Activated CD8-positive, alpha-beta memory T cell treated with anti-CD3 and anti-CD28 coated beads for 4 hours (primary cell): ENCODE results near the gene SEC16A.

Experiments
- DNase-seq, 2 donors: peaks; one replicate each; pipeline ENCODE4 v3.0.0-alpha.2; 2020; ENCODE audit warnings: low read depth in 2 of 2

The SEC16A gene

GRCh38 chr9:136486823-136487620, 4.2 kb upstream of the SEC16A start:
- no peak for DNase-seq

DNA sequence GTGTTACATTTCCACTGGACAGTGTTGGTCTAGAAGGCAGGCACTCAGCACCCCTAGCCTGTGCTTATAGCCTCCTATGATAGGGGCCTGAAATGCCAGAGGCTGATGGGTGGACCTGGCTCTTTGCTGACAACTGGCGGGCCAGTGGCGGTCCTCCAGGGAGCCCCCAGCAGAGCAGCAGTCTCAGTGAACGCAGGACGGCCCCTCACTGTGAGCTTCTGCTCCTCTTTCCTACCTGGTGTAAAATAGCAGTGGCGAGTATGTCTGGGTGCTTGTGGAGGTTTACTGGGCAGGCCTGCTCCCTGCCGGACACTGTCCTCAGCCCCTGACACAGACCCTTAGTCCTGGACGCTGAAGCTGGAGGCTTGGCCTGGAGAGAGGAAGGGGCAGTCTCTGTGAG, 3.3 kb upstream of the SEC16A start:
- no peak for DNase-seq

DNA sequence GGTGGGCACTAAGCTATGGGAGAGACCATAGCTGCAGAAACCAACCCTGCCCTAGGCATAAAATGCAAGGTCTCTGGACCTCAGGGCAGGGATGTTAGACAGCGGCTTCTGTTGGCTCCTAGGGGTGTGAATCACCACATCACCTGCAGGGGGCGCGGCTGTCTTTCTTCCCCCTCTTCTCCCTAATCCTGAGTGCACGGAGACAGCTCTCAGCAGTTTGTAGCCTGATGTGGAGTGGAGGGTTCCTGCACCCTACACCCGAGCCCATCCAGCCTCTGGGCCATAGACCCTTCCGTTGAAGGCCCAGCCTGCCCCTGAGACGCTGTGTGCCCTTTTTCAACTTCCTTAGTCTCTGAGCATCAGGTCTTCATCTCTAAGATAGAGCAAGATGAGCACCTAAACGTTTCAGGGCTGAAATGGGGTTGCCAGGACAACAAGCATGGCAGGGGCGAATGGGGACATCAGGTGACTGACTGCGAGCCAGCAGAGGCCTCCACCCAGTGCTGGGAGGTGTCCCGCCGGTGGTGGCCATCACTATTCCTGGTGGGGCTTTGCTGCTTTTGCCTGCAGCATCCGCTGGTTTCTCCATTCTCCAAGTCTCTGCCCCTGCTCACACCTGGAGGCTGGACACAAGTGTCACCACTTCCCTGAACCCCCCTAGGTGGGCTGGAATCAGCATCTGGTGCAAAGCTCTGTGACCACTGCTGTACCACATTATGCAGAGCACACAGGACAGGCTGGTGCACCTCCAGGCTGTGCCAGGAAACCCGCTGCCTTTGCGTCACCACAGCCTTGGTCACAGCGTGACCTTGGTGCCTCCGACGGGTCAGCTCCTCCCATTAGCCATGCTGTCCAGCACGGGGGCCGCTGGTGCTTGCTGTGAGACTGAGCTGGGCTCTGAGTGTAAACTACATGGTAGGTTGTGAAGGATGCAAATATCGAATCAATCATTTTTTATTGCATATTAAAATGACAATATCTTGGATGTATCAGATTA, 2.5 kb upstream of the SEC16A start:
- peak; percentile 64 to 65 for DNase-seq

- DNase-seq = no peak
Observed at GRCh38 chr9:136484153-136485048, 1.6 kb upstream of the SEC16A start.

GRCh38 chr9:136483589-136484152, 831 bp upstream of the SEC16A start:
- DNase-seq = peak; percentile 88

DNA sequence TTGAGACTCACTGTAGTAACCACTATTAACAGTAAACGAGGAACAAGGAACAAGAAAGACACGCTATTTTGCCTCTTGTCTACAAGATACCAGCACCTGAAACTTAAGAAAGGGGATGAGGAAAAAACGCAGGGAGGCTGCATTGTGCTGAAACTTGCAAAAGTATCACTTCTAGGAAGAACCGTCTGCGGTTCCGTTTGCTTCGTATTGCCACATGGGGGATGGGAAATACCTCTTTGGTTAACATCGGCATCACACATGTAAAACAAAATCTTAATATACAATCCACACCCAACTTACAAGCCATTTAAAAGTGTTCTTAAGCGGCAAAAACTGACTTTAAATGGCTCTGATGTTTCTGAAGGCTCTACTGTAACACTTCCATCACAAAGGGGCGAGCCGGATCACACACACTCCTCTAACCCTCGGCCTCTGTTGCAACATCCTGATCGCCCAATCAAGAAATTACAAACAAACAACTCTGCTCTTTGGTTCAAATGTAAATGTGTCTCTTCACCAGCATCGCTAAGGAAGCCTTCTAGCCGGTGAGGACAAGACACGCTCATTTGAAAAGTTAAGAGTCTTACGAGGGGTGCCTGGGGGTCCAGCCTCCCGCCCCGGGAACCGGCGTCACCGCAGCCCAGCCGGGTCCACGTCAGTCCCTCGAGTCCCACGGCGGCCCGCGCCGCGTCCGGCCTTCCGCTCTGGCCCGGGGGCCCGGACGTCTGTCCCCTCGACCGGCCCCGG, 621 bp downstream of the SEC16A start:
- no peak for DNase-seq

DNA sequence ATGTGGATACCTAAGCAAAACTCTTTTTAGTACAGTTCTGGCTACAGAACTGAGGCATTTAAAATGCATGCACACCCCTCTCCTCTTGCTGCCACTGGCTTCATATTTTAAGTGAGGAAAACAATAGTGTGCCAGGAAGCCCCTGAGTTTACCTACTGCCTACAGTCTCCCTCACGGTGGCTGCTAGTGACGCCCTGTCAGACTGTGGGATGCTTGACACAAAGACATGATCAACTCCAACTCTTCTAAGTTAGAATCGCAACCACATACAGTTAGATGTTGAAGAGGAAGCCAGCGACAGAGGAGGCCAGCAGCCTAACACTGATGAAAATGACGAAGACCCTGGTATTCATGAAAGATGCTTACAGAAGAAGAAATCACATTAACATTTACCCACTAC, 1.3 kb downstream of the SEC16A start:
- DNase-seq = no peak

DNA sequence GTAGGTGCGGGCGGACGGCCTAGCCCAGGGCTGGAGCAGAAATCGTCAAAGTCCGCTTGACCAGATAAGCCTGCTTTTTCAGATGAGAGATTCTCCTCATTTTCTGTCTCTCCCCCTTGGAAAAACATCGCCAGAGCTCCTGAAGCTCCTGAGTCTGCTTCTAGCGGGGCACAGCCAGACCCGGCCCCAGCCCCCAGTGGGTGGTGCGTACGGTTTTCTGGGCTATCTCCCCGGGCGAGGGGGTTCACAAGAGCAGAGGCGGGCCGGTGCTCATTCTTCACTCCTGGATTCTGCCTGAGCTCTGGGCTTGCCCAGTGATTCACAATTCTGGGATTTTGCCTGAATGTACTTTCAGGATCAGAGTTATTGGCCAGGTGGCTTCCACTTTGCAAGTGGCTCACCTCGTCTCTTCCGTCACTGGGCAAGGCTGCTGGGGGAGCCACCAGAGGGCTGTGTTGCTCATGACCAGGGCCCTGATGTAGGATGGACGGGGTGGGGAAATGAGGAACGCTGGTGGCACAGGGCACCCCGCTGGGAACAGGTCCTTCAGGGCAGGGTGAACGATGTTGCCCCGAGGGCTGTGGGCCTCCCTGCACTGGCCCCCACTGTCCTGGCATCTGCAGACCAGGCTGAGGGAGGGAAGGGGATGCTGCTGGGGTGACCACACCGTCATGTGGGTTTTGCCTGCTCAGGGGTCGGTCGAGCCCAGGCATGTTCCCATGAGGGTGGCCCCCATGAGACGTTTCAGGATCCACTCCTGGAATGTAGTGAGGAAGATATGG, 6.3 kb downstream of the SEC16A start:
- no peak for DNase-seq

DNA sequence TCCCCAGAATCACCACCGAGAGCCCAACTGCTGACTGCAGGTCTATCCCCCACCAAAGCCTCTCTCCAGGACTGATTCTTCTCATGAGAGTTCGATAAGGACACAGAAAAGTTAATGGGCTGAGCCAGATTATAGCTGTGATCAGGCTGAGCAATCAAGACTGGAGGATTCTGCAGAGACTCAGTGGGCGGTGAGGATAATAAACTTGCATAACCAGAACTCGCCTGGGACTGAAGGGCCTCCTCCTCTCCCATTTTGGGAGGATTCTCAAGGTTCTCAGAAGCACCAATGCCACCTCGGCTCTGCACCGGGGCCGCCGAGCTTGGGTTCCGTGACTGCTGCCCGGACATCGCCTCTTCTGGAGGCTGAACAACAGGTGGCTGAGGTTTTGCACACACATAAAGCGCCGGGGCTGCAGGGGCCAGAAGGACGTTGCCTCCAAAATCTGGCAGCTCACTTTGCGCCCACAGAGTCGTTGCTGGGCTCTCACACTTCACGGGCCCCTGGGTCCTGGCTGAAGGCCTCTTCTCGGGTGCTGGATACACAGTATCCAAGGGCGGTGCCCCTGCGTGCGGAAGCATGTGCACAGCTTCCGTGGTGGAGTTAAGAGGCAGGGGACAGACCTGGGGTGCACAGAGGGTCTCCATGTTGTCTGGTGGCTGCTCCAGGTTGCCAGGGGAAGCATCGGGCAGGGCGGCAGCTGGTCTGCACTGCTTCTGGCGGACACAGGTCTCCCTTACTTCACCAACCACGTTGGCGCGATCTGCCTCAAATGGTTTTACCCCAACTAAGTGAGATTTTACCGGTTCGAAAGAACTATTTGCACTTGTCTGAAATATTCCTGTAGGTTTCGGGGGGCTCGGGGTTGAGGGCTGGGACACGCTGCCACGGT, 7.6 kb downstream of the SEC16A start:
- no peak for DNase-seq

GRCh38 chr9:136474021-136474640, 8.7 kb downstream of the SEC16A start:
- no peak for DNase-seq

DNA sequence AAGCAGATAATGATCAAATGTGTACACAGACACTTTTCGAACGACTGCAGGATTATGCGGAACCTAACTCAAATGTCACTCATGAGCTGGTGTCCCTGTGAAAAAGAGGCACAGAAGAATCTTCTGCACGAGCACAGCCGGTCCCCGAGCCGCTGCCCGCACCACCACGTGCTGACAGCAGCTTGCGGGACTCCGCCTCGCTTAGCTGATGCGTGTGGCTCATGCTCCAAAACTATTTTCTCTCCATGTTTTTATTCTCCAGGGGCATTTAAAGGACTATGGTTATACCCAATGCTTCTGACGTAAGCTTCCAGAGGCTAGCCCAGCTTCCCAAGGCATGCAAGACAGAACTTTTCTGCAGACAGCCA, 9.5 kb downstream of the SEC16A start:
- no peak for DNase-seq

GRCh38 chr9:136472640-136473353, 10.0 kb downstream of the SEC16A start:
- DNase-seq = no peak

GRCh38 chr9:136471802-136472487, 10.9 kb downstream of the SEC16A start:
- DNase-seq = no peak

DNA sequence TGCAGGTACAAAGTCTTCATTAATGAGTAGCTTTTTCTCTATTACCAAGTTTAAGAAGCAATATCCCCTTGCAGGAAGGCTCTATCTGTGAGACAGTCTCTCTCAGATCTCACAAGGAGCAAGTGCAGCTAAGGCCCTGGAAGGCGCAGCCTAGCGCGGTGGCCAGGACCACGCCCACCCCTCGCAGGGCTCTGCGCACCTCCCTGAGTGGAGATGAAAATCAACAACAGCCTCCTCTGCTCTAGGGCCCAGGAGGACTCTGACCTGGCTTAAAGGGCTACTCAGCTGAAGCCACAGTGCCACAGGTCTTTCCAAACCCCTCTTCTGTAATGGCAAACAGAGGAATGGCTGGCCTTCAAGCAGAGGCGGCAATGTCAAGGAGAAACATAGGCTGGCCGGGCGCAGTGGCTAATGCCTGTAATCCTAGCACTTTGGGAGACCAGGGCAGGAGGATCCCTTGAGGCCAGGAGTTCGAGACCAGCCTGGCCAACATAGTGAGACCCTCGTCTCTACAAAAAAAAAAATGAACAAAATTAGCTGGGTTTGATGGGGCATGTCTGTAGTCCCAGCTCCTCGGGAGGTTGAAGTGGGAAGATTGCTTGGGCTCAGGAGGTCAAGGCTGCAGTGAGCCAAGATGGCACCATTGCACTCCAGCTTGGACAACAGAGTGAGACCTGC, 11.9 kb downstream of the SEC16A start:
- no peak for DNase-seq

GRCh38 chr9:136470356-136470755, 12.5 kb downstream of the SEC16A start:
- DNase-seq = no peak

GRCh38 chr9:136467766-136468165, 15.1 kb downstream of the SEC16A start:
- DNase-seq = no peak

GRCh38 chr9:136466155-136466541, 16.7 kb downstream of the SEC16A start:
- DNase-seq = no peak
